Vagina (tissue), 2 donors: ENCODE measurements around the gene SENP5.

Experiments
- CTCF ChIP-seq, 3 experiments: fragments of 450-650 bp in 2 of 3; fragments of 200-600 bp in 1 of 3; sonication (generic) in 1 of 3; IDR thresholded peaks; one replicate each; pipeline ENCODE4 v1.5.1; 2017 to 2019; ENCODE audit warnings: antibody characterized with exemption in 3 of 3, mild to moderate bottlenecking in 2 of 3, moderate library complexity in 2 of 3
- POLR2A ChIP-seq, 2 donors: fragments of 450-650 bp; IDR thresholded peaks; one replicate each; pipeline ENCODE4 v1.6.1; 2017; ENCODE audit warnings: antibody characterized with exemption in 2 of 2, mild to moderate bottlenecking in 2 of 2, moderate library complexity in 2 of 2

- TF ChIP-seq CTCF (IDR thresholded peaks at IDR 0.05): no peak
- no peak for TF ChIP-seq POLR2A (IDR thresholded peaks at IDR 0.05)
Observed at GRCh38 chr3:196938124-196938523, 70.4 kb downstream of the SENP5 start.
